ENCODE data around the gene CLIC6.

CLIC6 gene

DNA sequence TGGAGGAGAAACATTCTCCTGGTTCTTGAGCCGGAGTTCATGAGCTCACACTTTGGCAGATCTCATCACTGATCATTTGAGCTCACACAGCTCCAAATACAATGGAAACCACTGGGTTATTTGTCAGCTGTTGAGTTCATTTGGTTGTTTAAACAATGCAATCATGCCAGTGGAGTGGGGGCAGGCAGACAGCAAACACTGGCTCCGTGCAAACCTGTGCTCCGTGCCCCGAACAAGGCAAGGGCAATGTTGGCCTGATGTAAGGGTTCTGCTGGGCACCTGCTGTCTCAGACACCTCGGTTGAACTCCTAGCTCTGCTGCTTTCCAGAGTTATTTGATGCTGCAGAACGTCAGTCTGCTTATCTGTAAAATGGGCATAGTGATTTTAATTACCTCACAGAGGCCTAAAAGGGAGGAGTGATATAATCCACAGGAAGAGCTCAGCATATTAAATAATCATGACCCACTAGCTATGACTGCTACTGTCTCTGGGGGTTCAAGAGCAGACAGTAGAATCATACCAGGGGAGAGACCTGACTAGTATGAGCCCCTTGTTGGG, 20.0 kb upstream of the CLIC6 start:
- no peaks in the 10 kb centered on the region for H3K36me3 Mint-ChIP-seq (ENCODE audit: low read depth)
- no peak overlapping the region for H3K4me3 Mint-ChIP-seq
- H3K9me3 Mint-ChIP-seq = peaks cover 14% of the 10 kb centered on the region
- TF ChIP-seq, protein P1, sequence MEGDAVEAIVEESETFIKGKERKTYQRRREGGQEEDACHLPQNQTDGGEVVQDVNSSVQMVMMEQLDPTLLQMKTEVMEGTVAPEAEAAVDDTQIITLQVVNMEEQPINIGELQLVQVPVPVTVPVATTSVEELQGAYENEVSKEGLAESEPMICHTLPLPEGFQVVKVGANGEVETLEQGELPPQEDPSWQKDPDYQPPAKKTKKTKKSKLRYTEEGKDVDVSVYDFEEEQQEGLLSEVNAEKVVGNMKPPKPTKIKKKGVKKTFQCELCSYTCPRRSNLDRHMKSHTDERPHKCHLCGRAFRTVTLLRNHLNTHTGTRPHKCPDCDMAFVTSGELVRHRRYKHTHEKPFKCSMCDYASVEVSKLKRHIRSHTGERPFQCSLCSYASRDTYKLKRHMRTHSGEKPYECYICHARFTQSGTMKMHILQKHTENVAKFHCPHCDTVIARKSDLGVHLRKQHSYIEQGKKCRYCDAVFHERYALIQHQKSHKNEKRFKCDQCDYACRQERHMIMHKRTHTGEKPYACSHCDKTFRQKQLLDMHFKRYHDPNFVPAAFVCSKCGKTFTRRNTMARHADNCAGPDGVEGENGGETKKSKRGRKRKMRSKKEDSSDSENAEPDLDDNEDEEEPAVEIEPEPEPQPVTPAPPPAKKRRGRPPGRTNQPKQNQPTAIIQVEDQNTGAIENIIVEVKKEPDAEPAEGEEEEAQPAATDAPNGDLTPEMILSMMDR (IDR thresholded peaks at IDR 0.05; ENCODE audit: unreplicated experiment in 3 of 3) = no peak
- peaks cover 6% of the 10 kb centered on the region for H3K27me3 Mint-ChIP-seq (ENCODE audit: low read depth)
- H3K27ac Mint-ChIP-seq = no peak overlapping the region
- H3K4me1 Mint-ChIP-seq = peaks cover 5% of the 10 kb centered on the region

DNA sequence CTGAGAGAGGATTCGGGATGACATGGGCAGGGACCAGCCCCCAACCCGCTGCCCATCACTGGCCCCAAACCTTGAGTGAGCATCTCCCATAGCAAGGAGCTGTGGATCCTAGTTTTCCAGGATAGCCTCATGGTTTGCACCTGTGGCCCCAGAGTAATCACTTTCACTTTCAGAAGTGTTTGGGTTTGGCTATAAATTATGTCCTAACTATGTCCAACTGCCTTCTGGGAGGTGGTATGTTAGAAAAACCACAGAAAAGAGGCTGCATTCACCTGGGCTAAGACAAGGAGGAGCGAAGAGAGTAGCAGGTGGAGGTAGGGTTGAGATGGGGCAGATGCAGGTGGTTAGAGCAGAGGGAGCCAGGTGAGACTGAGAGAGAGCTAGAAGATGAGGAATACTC, 19.4 kb upstream of the CLIC6 start:
- TF ChIP-seq, protein P1 (IDR thresholded peaks at IDR 0.05; ENCODE audit: unreplicated experiment in 3 of 3) = no peak
- H3K4me3 Mint-ChIP-seq = no peak overlapping the region
- peaks cover 16% of the 10 kb centered on the region for H3K9me3 Mint-ChIP-seq
- H3K36me3 Mint-ChIP-seq (ENCODE audit: low read depth) = no peaks in the 10 kb centered on the region
- H3K27me3 Mint-ChIP-seq (ENCODE audit: low read depth) = peaks cover 6% of the 10 kb centered on the region
- H3K4me1 Mint-ChIP-seq = peaks cover 5% of the 10 kb centered on the region
- H3K27ac Mint-ChIP-seq = no peak overlapping the region

DNA sequence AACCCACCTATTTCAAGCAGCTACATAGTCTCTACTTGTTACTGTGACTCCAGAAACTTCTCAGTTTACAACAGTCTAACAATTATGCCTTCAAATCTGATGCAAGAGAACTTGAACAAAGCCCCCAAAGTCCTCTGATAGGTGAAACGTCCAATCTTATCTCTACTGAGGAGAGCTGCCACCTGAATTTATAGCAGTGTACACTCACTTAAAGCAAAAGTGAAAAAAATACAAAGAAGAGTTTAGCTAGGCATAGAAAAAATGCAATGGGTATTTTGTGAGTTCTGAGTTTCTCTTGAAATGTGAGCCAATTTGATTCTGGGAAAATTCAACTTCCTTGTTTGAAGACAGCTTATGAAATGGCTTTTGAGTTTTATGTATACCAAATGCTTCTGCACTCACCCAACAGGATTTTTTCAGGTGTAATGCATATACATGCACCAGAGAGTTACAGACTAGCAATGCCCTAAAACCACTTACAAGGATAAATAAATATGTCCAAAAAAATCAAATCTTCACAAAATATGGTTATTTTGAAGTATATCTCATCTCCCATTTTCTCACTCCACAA, 17.8 kb upstream of the CLIC6 start:
- peaks cover 6% of the 10 kb centered on the region for H3K27me3 Mint-ChIP-seq (ENCODE audit: low read depth)
- H3K36me3 Mint-ChIP-seq (ENCODE audit: low read depth) = no peaks in the 10 kb centered on the region
- TF ChIP-seq, protein P1 (IDR thresholded peaks at IDR 0.05; ENCODE audit: unreplicated experiment in 3 of 3) = no peak
- peaks cover 19% of the 10 kb centered on the region for H3K9me3 Mint-ChIP-seq
- H3K4me3 Mint-ChIP-seq = no peak overlapping the region
- peaks cover 5% of the 10 kb centered on the region for H3K4me1 Mint-ChIP-seq
- no peak overlapping the region for H3K27ac Mint-ChIP-seq

DNA sequence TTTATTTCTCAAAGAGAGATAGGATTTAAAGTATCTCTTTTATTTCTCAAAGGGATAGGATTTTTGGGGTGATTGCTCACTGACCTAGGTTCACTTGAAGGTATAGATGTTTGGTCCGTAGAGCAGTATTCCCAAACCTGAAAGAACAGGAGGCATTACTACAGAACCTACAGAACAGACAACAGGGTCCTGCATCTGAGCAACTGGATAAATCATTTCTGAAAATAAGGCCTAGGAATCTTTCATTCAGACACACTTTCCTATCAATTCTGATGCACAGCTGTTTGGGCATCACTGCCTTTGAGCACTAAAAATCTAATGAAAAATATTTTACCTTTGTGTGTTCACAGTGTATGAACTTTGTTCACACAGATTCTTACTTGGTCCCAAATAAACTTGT, 17.2 kb upstream of the CLIC6 start:
- H3K4me3 Mint-ChIP-seq = no peak overlapping the region
- H3K27me3 Mint-ChIP-seq (ENCODE audit: low read depth) = peaks cover 12% of the 10 kb centered on the region
- H3K36me3 Mint-ChIP-seq (ENCODE audit: low read depth) = no peaks in the 10 kb centered on the region
- H3K9me3 Mint-ChIP-seq = peaks cover 19% of the 10 kb centered on the region
- H3K4me1 Mint-ChIP-seq = peaks cover 5% of the 10 kb centered on the region
- TF ChIP-seq, protein P1 (IDR thresholded peaks at IDR 0.05; ENCODE audit: unreplicated experiment in 3 of 3) = no peak
- H3K27ac Mint-ChIP-seq = no peak overlapping the region

DNA sequence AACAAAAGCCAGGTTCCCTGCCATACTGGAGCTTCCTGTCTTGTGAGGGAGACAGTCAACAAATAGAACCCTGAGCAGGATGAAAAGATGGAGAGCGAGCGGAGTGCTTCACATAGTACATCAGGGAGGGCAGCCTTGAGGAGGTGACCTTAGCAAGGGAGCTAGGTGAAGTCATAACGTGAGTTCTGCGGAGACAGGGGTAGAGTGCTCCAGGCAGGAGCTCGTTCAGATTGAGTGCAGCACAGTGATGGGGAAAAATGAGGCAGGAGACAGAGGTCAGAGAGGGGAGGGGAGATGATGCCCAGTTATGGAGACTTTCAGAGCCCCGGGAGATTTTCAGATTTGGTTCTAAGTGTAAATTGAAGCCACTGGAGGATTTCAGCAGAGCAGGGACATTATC, 15.3 kb upstream of the CLIC6 start:
- TF ChIP-seq, protein P1 (IDR thresholded peaks at IDR 0.05; ENCODE audit: unreplicated experiment in 3 of 3) = no peak
- Mint-ChIP-seq H3K27me3 (ENCODE audit: low read depth) (peaks cover 16% of the 10 kb centered on the region), H3K9me3 (peaks cover 19% of the 10 kb centered on the region), H3K27ac (no peak overlapping the region), H3K4me1 (no peaks in the 10 kb centered on the region), H3K36me3 (ENCODE audit: low read depth) (no peaks in the 10 kb centered on the region), H3K4me3 (no peak overlapping the region)

DNA sequence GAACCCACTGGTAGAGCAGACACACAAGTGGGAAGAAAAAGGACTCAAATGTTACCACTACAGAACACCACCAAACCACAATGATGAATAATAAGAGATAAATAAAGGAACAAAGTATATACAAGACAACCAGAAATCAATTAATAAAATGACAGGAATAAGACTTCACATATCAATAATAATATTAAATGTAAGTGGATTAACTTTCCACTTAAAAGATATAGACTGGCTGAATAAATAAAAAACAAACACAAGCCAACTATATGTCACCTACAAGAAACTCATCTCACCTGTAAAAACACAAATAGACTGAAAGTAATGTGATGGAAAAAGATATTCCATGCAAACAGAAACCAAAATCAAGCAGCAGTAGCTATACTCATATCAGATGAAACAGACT, 6.9 kb upstream of the CLIC6 start:
- TF ChIP-seq, protein P1 (IDR thresholded peaks at IDR 0.05; ENCODE audit: unreplicated experiment in 3 of 3) = no peak
- Mint-ChIP-seq H3K4me1 (no peaks in the 10 kb centered on the region), H3K36me3 (ENCODE audit: low read depth) (no peaks in the 10 kb centered on the region), H3K27me3 (ENCODE audit: low read depth) (peaks cover 32% of the 10 kb centered on the region), H3K27ac (no peak overlapping the region), H3K9me3 (peaks cover 23% of the 10 kb centered on the region), H3K4me3 (no peak overlapping the region)
